Measurements from ENCODE around the gene TWSG1.

The TWSG1 gene

DNA sequence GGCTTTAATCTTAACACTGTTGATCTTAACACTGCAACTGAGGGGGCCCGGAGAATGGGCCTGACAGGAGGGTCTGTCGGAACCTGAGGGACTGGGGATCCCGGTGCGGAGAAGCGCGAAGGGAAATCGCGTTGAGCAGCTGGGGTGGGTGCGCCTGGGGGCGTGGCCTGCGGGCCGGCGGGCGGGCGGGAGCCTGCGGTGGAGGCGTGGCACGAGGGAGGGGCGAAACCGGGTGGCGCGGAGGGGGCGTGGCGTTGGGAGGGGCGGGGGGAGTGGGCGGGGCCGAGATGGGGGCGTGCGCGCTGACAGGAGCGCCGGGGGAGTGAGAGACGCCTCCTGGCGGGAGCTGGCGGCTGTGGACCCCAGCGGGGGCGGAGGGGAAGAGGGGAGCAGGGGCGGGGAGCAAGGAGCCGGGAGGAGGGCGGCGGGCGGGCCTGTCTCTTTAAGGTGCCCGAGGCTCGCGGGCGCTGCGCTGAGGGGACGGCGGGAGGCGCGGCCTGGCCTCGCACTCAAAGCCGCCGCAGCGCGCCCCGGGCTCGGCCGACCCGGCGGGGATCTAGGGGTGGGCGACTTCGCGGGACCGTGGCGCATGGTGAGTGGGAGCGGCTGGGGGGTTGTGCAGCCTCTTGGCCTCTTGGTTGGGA, at the start of gene TWSG1:
TSS of gene TWSG1 (plus strand) at position 445 of the 644 bp plus-strand sequence. CDS start 2,457 bp downstream, outside the sequence.
- DNase-seq (ENCODE audit: low spot score) = peak; percentile 66

GRCh38 chr18:9285604-9286003, 49.0 kb upstream of the TWSG1 start:
- no peak for DNase-seq (ENCODE audit: low spot score)

DNA sequence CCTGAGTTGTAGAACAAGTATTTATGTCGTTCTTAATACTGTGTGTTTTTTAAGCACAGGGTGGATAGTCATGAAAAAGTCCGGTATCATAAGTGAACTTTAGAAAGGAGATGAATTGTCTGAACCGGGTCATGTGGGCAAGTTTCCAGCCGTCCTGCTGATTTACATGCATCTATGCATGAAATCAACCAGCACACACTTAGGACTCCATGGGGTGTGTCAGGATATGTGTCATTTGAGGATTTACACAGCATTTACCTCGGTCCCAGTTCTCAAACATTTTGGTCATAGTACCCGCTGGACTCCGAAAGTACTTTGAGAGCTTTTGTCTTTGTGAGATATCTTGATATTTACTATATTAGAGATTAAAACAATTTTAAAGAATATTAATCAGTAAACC, 47.5 kb upstream of the TWSG1 start:
- DNase-seq (ENCODE audit: low spot score) = no peak

GRCh38 chr18:9289698-9290097, 44.9 kb upstream of the TWSG1 start:
- DNase-seq (ENCODE audit: low spot score) = no peak

DNA sequence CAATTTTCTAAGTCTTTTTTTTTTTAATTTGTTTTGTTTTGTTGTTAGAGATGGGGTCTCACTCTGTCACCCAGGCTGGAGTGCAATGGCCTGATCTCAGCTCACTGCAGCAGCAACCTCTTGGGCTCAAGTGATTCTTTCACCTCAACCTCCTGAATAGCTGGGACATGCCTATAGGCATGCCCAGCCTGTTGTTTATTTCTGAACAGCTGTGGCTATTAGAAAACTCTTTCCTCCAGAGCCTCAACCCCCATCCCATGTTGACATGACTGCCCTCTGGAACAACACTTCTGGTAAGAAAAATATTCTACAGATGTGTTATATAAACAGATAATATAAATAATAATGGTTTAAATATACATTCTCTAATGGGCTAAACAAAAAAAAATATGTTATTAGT, 44.4 kb upstream of the TWSG1 start:
- no peak for DNase-seq (ENCODE audit: low spot score)

DNA sequence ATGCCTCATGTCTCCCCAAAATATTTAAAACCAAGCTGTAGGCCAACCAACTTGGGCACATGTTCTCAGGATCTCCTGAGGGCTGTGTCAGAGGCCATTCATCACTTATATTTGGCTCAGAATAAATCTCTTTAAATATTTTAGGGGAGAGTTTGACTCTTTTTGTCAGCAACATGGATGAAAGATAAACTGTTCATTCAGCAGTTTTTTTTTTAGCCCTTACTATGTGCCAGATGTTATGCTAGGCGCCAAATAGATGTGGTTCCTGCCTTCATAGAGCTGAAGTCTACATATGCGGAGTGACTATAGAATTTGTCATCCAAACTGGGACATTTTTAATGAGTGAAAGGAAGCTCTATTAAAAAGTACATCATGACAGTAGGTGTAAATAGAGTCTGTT, 42.5 kb upstream of the TWSG1 start:
- DNase-seq (ENCODE audit: low spot score) = no peak

DNA sequence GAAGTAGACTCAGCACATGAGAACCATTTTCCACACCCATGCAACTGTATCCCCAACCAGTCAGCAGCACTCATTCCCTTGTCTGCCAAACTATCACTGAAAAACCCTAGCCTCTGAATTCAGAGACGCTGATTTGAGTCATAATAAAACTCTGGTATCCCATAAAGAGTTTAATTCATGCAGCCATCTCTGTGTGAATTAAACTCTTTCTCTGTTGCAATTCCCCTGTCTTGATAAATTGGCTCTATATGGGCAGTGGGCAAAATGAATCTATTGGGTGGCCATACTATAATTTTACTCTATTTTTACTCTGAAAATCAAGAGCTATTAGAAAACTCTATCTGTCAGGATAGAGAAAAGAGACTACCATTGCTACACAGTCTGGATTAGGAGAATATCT, 40.6 kb upstream of the TWSG1 start:
- DNase-seq (ENCODE audit: low spot score) = no peak

- peak; percentile 1 for DNase-seq (ENCODE audit: low spot score)
These were observed 38.2 kb upstream of the TWSG1 start for GRCh38 chr18:9296233-9297006.

- no peak for DNase-seq (ENCODE audit: low spot score)
These were observed 37.6 kb upstream of the TWSG1 start for GRCh38 chr18:9297007-9297393.

- DNase-seq (ENCODE audit: low spot score) = no peak
These were observed 30.0 kb upstream of the TWSG1 start for GRCh38 chr18:9304388-9305070.

DNA sequence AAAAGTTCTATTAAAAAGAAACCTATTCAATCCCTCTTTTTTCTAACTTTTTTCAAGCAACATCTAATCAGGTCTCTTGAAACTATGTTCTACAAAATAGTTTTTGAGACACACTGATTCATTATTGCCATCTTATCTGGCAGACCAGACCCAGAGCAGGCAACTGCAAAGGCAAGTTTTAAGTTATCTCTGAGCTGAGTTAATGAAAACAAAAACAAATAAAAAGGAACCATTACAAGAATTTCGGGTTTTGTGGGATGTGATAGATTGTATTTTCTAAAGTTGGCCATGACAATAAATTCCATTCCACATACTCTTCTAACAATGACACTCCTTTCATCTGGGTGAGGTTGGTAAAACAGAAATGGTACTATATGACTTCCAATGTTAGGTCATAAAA, 15.2 kb upstream of the TWSG1 start:
- no peak for DNase-seq (ENCODE audit: low spot score)

- DNase-seq (ENCODE audit: low spot score) = no peak
These were observed 13.5 kb upstream of the TWSG1 start for GRCh38 chr18:9321017-9321452.

DNA sequence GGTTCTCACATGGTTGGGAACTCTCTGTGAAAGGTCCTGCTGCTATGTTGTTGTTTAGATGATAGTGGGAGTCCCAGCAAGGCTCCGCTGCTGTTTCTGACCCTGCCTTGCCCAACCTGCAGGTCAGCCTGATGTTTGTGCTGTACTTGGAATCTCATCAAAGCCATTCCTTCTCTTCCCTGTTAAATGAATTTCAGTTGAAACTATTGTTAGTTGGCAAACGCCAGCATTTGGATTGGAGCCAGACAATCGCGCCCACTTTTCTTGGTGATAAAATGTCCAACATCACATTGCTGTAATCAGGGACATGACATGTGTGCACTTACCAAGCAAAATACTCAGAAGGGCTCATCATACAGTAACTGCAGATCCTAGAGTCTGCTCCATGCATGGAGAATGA, 12.8 kb upstream of the TWSG1 start:
- no peak for DNase-seq (ENCODE audit: low spot score)

GRCh38 chr18:9322744-9323143, 11.8 kb upstream of the TWSG1 start:
- DNase-seq (ENCODE audit: low spot score) = no peak

- no peak for DNase-seq (ENCODE audit: low spot score)
These were observed 10.7 kb upstream of the TWSG1 start for GRCh38 chr18:9323750-9324445.

DNA sequence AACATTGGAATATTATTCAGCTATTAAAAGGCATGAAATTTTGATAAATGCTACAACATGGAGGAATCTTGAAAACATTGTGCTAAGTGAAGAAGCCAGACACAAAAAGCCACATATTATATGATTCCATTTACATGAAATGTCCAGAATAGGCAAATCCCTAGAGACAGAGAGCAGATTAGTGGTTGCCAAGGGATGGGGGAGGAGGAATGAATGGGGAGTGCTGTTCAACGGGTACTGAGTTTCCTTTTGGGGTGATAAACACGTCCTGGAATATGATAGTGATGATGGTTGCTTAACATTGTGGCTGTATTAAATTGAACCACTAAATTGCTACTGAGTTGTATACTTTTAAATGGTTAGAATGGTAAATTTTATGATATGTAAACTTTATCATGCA, 8.9 kb upstream of the TWSG1 start:
- no peak for DNase-seq (ENCODE audit: low spot score)

DNA sequence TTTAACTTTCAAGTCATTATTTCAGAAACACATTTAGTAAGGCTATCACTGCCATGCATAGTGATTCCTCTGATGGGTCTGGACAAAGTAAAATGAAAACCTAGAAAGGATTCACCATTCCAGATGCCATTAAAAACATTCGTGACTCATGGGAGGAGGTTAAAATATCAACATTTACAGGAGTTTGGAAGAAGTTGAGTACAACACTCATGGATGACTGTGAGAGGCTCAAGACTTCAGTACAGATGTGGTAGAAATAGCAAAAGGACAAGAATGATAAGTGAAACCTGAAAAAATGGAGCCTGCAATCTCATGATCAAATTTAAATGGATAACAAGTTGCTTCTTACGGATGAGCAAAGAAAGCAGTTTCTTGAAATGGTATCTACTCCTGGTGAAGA, 5.8 kb upstream of the TWSG1 start:
- no peak for DNase-seq (ENCODE audit: low spot score)

DNA sequence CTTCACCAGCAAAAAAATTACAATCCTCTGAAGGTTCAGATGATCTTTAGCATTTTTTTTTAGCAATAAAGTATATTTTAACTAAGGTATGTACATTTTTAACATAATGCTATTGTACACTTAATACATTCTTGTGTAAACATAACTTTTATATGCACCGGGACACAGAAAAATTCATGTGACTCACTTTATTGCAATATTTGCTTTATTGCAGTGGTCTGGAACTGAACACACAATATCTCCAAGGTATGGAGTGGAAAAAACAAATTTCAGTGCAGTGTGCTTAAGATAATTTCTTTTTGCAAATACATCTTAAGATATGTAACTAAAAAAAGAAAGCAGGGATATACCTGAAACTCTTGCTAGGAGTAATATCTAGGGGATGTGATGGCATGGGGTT, 5.1 kb upstream of the TWSG1 start:
- no peak for DNase-seq (ENCODE audit: low spot score)

GRCh38 chr18:9330419-9330818, 4.2 kb upstream of the TWSG1 start:
- no peak for DNase-seq (ENCODE audit: low spot score)

DNA sequence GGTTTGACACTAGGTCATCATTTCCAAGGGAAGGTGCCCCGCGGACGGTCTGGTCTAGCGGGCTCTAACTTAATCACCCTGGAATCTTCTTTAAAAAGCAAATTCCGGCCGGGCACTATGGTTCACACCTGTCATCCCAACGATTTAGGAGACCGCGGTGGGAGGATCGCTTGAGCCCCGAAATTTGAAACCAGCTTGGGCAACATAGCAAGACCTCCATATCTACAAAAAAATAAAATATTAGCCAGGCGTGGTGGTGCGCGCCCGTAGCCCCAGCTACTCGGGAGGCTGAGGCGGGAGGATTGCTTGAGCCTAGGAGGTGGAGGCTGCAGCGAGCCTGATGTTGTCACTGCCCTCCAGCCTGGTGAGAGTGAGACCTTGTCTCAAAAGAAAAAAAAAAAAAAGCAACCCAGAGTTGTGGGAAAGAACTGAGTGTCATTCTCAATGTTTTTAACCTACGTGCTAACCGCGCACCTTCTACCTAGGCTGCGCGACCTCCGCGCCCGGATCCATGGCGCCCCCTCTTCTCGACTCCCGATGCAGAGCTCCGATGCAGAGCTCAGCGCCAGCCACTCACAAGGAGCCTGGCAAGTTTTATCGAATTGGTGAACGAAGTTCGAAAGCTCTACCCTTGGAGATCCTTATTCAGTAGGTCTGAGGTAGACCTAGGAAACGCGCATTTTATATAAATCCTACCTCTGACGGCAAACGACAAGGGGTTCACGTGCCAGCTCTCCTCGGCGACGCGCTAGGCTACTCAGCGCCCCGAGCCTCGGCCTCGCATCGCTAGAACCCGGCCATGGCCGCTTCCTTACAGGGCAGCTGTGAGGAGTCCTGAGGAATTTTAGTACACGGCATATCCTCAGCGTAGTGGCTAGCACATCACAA, 888 bp upstream of the TWSG1 start:
- DNase-seq (ENCODE audit: low spot score) = no peak

DNA sequence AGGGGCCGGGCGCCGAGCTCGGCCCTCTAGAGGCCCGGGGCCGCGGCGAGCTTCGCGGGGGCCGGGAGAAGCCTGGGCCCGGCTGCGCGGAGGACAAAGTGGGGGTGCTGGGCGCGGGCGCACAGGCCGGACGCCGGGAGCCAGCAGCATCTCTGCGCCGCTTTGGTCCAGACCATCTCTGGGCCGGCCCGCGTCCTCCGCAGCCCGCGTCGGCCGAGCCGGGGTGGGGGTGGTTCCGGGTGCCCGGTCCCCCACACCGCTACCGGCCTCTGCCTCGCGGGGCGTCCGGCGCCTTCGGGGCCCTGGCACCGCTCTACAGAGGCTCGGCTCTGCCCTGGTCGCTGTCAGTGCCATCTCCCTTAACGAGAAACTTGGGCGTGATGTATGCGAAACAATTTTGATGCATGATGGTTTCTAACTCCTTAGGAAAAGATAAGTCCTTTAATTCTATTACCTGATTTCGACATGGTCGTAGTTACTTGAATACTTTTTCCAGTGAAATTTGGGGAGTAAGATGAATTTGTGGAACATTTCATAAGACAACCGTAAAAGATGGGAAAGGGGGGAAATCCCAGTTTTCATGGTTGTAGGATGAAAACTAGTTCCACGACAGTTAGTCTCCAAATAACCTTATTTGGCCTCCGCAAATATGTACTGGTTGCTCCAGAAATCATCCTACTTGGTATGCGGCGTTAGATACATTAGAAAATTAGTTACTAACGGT, 562 bp downstream of the TWSG1 start:
- no peak for DNase-seq (ENCODE audit: low spot score)

All from COLO829 (cell line).